Measurements from ENCODE around the gene MTO1.
"Not testable (repeated sequence)": the region's sequence is repeated elsewhere in the genome, so short reads cannot be mapped to it uniquely, and the experiment has no call there.

Gene MTO1

GRCh38 chr6:73534628-73535027, 73.1 kb downstream of the MTO1 start:
- no peak for DNase-seq

- no peak for DNase-seq
These were observed 76.1 kb downstream of the MTO1 start for GRCh38 chr6:73537677-73538076.

GRCh38 chr6:73538116-73538779, 76.7 kb downstream of the MTO1 start:
- no peak for DNase-seq

- DNase-seq, result not testable (repeated sequence)
These were observed 80.9 kb downstream of the MTO1 start for GRCh38 chr6:73542481-73542880.

- no peak for DNase-seq
These were observed 81.4 kb downstream of the MTO1 start for GRCh38 chr6:73542891-73543290.

GRCh38 chr6:73547036-73547435, 85.5 kb downstream of the MTO1 start:
- DNase-seq, result no peak

- no peak for DNase-seq
These were observed 87.2 kb downstream of the MTO1 start for GRCh38 chr6:73548458-73549446.

- DNase-seq, result not testable (repeated sequence)
These were observed 89.6 kb downstream of the MTO1 start for GRCh38 chr6:73551115-73551514.

- DNase-seq, result not testable (repeated sequence)
These were observed 93.9 kb downstream of the MTO1 start for GRCh38 chr6:73555380-73555949.

GRCh38 chr6:73556836-73557235, 95.3 kb downstream of the MTO1 start:
- DNase-seq, result no peak

All from 8988T (cell line).